22Rv1 (cell line): Measurements from ENCODE around the gene ADGRD2.

Experiments used
- H3K27ac ChIP-seq: fragments of 450-650 bp; 2 replicates; pipeline ENCODE4 v1.5.1; 2017
- CTCF ChIP-seq: fragments of 450-650 bp; IDR thresholded peaks from 2 replicates; pipeline ENCODE4 v1.5.1; 2017; ENCODE audit warnings: mild to moderate bottlenecking
- ZFX ChIP-seq: fragments of 450-650 bp; IDR thresholded peaks from 2 replicates; pipeline ENCODE4 v1.6.1; 2017; ENCODE audit warnings: antibody characterized with exemption, borderline replicate concordance

Gene ADGRD2

GRCh38 chr9:124468061-124468740, 17.9 kb downstream of the ADGRD2 start:
- H3K27ac ChIP-seq = no peak overlapping the region
- TF ChIP-seq ZFX (no peak), CTCF (no peak)

GRCh38 chr9:124469011-124469832, 19.0 kb downstream of the ADGRD2 start:
- H3K27ac ChIP-seq = no peak overlapping the region
- TF ChIP-seq ZFX (no peak), CTCF (no peak)

- H3K27ac ChIP-seq = no peak overlapping the region
- no peak for TF ChIP-seq CTCF
- TF ChIP-seq ZFX = no peak
These were observed 20.1 kb downstream of the ADGRD2 start for GRCh38 chr9:124470306-124470705.

GRCh38 chr9:124470726-124471125, 20.5 kb downstream of the ADGRD2 start:
- TF ChIP-seq ZFX (no peak), CTCF (no peak)
- no peak overlapping the region for H3K27ac ChIP-seq

GRCh38 chr9:124471761-124472160, 21.5 kb downstream of the ADGRD2 start:
- H3K27ac ChIP-seq = no peak overlapping the region
- TF ChIP-seq CTCF (no peak), ZFX (no peak)

- TF ChIP-seq ZFX (no peak), CTCF (no peak)
- no peak overlapping the region for H3K27ac ChIP-seq
These were observed 22.5 kb downstream of the ADGRD2 start for GRCh38 chr9:124472770-124473169.

- no peak overlapping the region for H3K27ac ChIP-seq
- TF ChIP-seq CTCF = no peak
- TF ChIP-seq ZFX = no peak
These were observed 23.1 kb downstream of the ADGRD2 start for GRCh38 chr9:124473310-124473709.
